HCT116 (cell line): Measurements from ENCODE around the gene CXCL13. TPM values are rescaled to one million over a fixed set of nuclear protein-coding genes. Genes with fewer than 3 reads are reported as not detected.

Experiments used
- ATAC-seq: fragments of 200-7000 bp; cut with Tn5 transposase; 2 replicates; pipeline ENCODE4 v1.9.1; 2020; ENCODE audit warnings: mild to moderate bottlenecking, moderate library complexity
- BruUV-seq: library from RNA; stranded (reverse); fragments of 400-500 nt; replicated peaks from 2 replicates; lab custom pipeline; 2021; lab: Mats Ljungman, UMichigan
- CTCF ChIA-PET: fragments of 300-600 bp; sonication (Branson Sonifier 250); formaldehyde crosslinking; loops from one replicate; lab custom pipeline; 2021; ENCODE audit warnings: antibody characterized with exemption; lab: Charles Lee
- POLR2A ChIA-PET: fragments of 300-600, 350-600 bp; sonication (Branson Sonifier 250); formaldehyde crosslinking; loops from one replicate; lab custom pipeline; 2021; ENCODE audit warnings: antibody characterized with exemption; lab: Charles Lee
- RAD21 ChIA-PET, 2 experiments: fragments of 300-600 bp; sonication (Branson Sonifier 250); formaldehyde crosslinking; loops; one replicate each; lab custom pipeline; 2023; ENCODE audit warnings: low total read pairs in 2 of 2; ENCODE audit not compliant: uncharacterized antibody in 2 of 2, unreplicated experiment in 2 of 2, low non-redundant PET in 1 of 2; lab: Charles Lee
- DNase-seq: peaks from one replicate; pipeline ENCODE4 v3.0.0-alpha.2; 2010; ENCODE audit warnings: low read depth, low spot score
- H2AFZ ChIP-seq: fragments of 200-600 bp; shearing (Covaris generic), sonication (generic); 2 replicates; pipeline ENCODE4 v1.6.1; 2017; ENCODE audit warnings: low read depth, mixed run types, mixed read lengths, antibody characterized with exemption, low read length; ENCODE audit not compliant: poor library complexity, severe bottlenecking
- H3K27ac ChIP-seq: 2 replicates; pipeline ENCODE4 v1.5.1; 2012; ENCODE audit warnings: low read depth, low read length
- H3K27me3 ChIP-seq: fragments of 200-600 bp; sonication (generic); 2 replicates; pipeline ENCODE4 v1.6.1; 2016; ENCODE audit warnings: mixed run types, low read length, mixed read lengths; ENCODE audit not compliant: insufficient read depth
- H3K36me3 ChIP-seq, 2 experiments: fragments of 200-500 bp in 1 of 2; fragments of 200-600 bp in 1 of 2; sonication (Bioruptor generic) in 1 of 2; sonication (generic) in 1 of 2; 2 replicates each; pipeline versions ENCODE4 v1.5.1 to v1.6.1; 2014 to 2016; ENCODE audit warnings: low read length in 2 of 2, inconsistent platforms in 1 of 2, mixed read lengths in 1 of 2, mixed run types in 1 of 2; ENCODE audit not compliant: insufficient read depth in 2 of 2, control insufficient read depth in 1 of 2
- H3K4me1 ChIP-seq, 2 experiments: fragments of 200-600 bp in 1 of 2; sonication (generic) in 1 of 2; 2 replicates each; pipeline versions ENCODE4 v1.5.1 to v1.6.1; 2012 to 2017; ENCODE audit warnings: low read length in 2 of 2, inconsistent platforms in 1 of 2, mild to moderate bottlenecking in 1 of 2, mixed read lengths in 1 of 2, mixed run types in 1 of 2, moderate library complexity in 1 of 2; ENCODE audit not compliant: insufficient read depth in 2 of 2, control insufficient read depth in 1 of 2
- H3K4me2 ChIP-seq: fragments of 200-600 bp; sonication (generic); 2 replicates; pipeline ENCODE4 v1.6.1; 2017; ENCODE audit warnings: mixed run types, low read length, mixed read lengths
- H3K4me3 ChIP-seq, 2 experiments: fragments of 200-600 bp in 1 of 2; sonication (generic) in 1 of 2; replicated peaks in 1 of 2; 2 replicates each; pipeline ENCODE4 v1.5.1; 2011 to 2016; ENCODE audit warnings: low read length in 2 of 2, control low read depth in 1 of 2, low read depth in 1 of 2, mild to moderate bottlenecking in 1 of 2, mixed read lengths in 1 of 2, mixed run types in 1 of 2
- H3K79me2 ChIP-seq: fragments of 200-600 bp; sonication (generic); 2 replicates; pipeline ENCODE4 v1.6.1; 2017; ENCODE audit warnings: mild to moderate bottlenecking, mixed run types, low read length, moderate library complexity, mixed read lengths; ENCODE audit not compliant: insufficient read depth
- H3K9ac ChIP-seq: fragments of 200-600 bp; sonication (generic); 2 replicates; pipeline ENCODE4 v1.6.1; 2016; ENCODE audit warnings: low read length, mixed read lengths
- H3K9me2 ChIP-seq: fragments of 200-600 bp; sonication (generic), shearing (Covaris generic); 2 replicates; pipeline ENCODE4 v1.6.1; 2017; ENCODE audit warnings: mixed run types, mild to moderate bottlenecking, moderate library complexity; ENCODE audit not compliant: insufficient read depth
- H3K9me3 ChIP-seq, 2 experiments: fragments of 200-500 bp in 1 of 2; fragments of 200-600 bp in 1 of 2; sonication (Bioruptor generic) in 1 of 2; sonication (generic) in 1 of 2; 2 replicates each; pipeline ENCODE4 v1.6.1; 2014 to 2017; ENCODE audit warnings: low read length in 2 of 2, mixed read lengths in 2 of 2, inconsistent platforms in 1 of 2, low read depth in 1 of 2, mild to moderate bottlenecking in 1 of 2, mixed run types in 1 of 2, moderate library complexity in 1 of 2; ENCODE audit not compliant: control insufficient read depth in 1 of 2, insufficient read depth in 1 of 2
- H4K20me1 ChIP-seq: fragments of 200-600 bp; sonication (generic), shearing (Covaris generic); 2 replicates; pipeline ENCODE4 v1.6.1; 2017; ENCODE audit warnings: mixed run types, mild to moderate bottlenecking, moderate library complexity; ENCODE audit not compliant: insufficient read depth
- CBX3 ChIP-seq: IDR thresholded peaks from 2 replicates; pipeline ENCODE4 v1.6.1; 2012; ENCODE audit warnings: low read depth
- FOSL1 ChIP-seq: IDR thresholded peaks from 2 replicates; pipeline ENCODE4 v1.6.1; 2012; ENCODE audit warnings: low read depth
- RAD21 ChIP-seq: IDR thresholded peaks from 2 replicates; pipeline ENCODE4 v1.6.1; 2012; ENCODE audit warnings: low read depth, mild to moderate bottlenecking
- TCF7L2 ChIP-seq: IDR thresholded peaks from 2 replicates; pipeline ENCODE4 v1.7.0; 2011; ENCODE audit warnings: borderline replicate concordance, inconsistent platforms; ENCODE audit not compliant: insufficient read depth, insufficient read length; ENCODE audit errors: extremely low read depth
- intact Hi-C: fragments of 100-400 bp; cut with micrococcal nuclease; formaldehyde crosslinking; loops from 2 replicates; pipeline ENCODE4 v1.10.0; 2022
- total RNA-seq: library from RNA; stranded (reverse); gene quantifications from one replicate; pipeline ENCODE4 v1.2.1, GENCODE V29; 2021; ENCODE audit not compliant: unreplicated experiment

The CXCL13 gene
- total RNA-seq, 1 experiment from 2014 or later = not detected

- H2AFZ ChIP-seq = peak overlapping the region; percentile 94
- peak; percentile 35 for TF ChIP-seq RAD21
- no peak for TF ChIP-seq FOSL1
- no peak overlapping the region for H3K4me3 ChIP-seq
- peaks cover 2 to 7% of the 10 kb centered on the region in 2 experiments; a peak in 2 of 4 replicates for H3K4me1 ChIP-seq
- ATAC-seq (no peak), DNase-seq (no peak)
- no peaks in the 10 kb centered on the region for H3K79me2 ChIP-seq
- no peaks in the 10 kb centered on the region for H3K9me3 ChIP-seq
- no peak overlapping the region for H3K27ac ChIP-seq
- ChIA-PET POLR2A (interaction anchor here (1.1 kb wide), 1 partner anchor 154 kb away, joined by 3 read pairs; no protein-coding TSS in a partner anchor), RAD21 (interaction anchor here in 1 of 2 experiments (1.3 kb wide), 1 partner anchor 154 kb away, joined by 6 read pairs; no protein-coding TSS in a partner anchor), CTCF (interaction anchor here (0.8 to 2.4 kb wide), 8 partner anchors 9 to 243 kb away, joined by 3 to 11 read pairs (median 6); partner anchors contain the start of gene MRPL1)
- intact Hi-C loops = loop anchor here (2.0 to 10.0 kb wide), 4 partner anchors 78 to 375 kb away; no protein-coding TSS in a partner anchor
- H3K4me2 ChIP-seq = no peak overlapping the region
- no peaks in the 10 kb centered on the region for H4K20me1 ChIP-seq
- H3K27me3 ChIP-seq = no peaks in the 10 kb centered on the region
- no TSS peak for BruUV-seq
- H3K9ac ChIP-seq = no peak overlapping the region
- H3K9me2 ChIP-seq = no peaks in the 10 kb centered on the region
- H3K36me3 ChIP-seq = no peaks in the 10 kb centered on the region
Measured at GRCh38 chr4:77619408-77619807, 13.8 kb downstream of the CXCL13 start.

GRCh38 chr4:77621254-77621653 is 15.6 kb downstream of the CXCL13 start:
- H3K4me2 ChIP-seq = no peak overlapping the region
- H3K9ac ChIP-seq = no peak overlapping the region
- H3K4me1 ChIP-seq = peaks cover 2 to 7% of the 10 kb centered on the region in 2 experiments; a peak in 2 of 4 replicates
- ChIA-PET POLR2A (no interaction called here), CTCF (no interaction called here), RAD21 (no interaction called here)
- no peak overlapping the region for H3K27ac ChIP-seq
- no peaks in the 10 kb centered on the region for H3K9me3 ChIP-seq
- no peak for ATAC-seq
- no peak overlapping the region for H3K4me3 ChIP-seq
- TF ChIP-seq CBX3 (no peak), TCF7L2 (no peak)
- no TSS peak for BruUV-seq
- H3K27me3 ChIP-seq = no peaks in the 10 kb centered on the region
- H3K79me2 ChIP-seq = no peaks in the 10 kb centered on the region
- no peaks in the 10 kb centered on the region for H4K20me1 ChIP-seq
- no peak overlapping the region for H2AFZ ChIP-seq
- DNase-seq = no peak
- intact Hi-C loops = no loop called here
- no peaks in the 10 kb centered on the region for H3K36me3 ChIP-seq
- H3K9me2 ChIP-seq = no peaks in the 10 kb centered on the region
